ENCODE data around the gene LMX1B.

GRCh38 chr9:126668058-126668457 is 54.3 kb downstream of the LMX1B start:
- TF ChIP-seq ZBTB44 (tag by site-specific recombination; IDR thresholded peaks at IDR 0.05) (no peak), ZSCAN23 (tag by site-specific recombination; IDR thresholded peaks at IDR 0.05) (no peak), HOXA7 (CRISPR knock-in tag; IDR thresholded peaks at IDR 0.05; ENCODE audit: borderline replicate concordance) (no peak), BCL11A (tag by site-specific recombination; IDR thresholded peaks at IDR 0.05; ENCODE audit: low read depth) (no peak), ZNF146 (tag by site-specific recombination; IDR thresholded peaks at IDR 0.05) (no peak), ZNF423 (tag by site-specific recombination; IDR thresholded peaks at IDR 0.05) (no peak), ZNF169 (tag by site-specific recombination; IDR thresholded peaks at IDR 0.05) (no peak), KLF10 (tag by site-specific recombination; IDR thresholded peaks at IDR 0.05) (no peak)
- TF ChIP-seq, protein P1, sequence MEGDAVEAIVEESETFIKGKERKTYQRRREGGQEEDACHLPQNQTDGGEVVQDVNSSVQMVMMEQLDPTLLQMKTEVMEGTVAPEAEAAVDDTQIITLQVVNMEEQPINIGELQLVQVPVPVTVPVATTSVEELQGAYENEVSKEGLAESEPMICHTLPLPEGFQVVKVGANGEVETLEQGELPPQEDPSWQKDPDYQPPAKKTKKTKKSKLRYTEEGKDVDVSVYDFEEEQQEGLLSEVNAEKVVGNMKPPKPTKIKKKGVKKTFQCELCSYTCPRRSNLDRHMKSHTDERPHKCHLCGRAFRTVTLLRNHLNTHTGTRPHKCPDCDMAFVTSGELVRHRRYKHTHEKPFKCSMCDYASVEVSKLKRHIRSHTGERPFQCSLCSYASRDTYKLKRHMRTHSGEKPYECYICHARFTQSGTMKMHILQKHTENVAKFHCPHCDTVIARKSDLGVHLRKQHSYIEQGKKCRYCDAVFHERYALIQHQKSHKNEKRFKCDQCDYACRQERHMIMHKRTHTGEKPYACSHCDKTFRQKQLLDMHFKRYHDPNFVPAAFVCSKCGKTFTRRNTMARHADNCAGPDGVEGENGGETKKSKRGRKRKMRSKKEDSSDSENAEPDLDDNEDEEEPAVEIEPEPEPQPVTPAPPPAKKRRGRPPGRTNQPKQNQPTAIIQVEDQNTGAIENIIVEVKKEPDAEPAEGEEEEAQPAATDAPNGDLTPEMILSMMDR (tag by site-specific recombination; IDR thresholded peaks at IDR 0.05) = no peak

All from HEK293 (cell line).